SK-N-SH (cell line): Measurements from ENCODE around the gene ANKRD44.

Source experiments
- ELF1 ChIP-seq: IDR thresholded peaks from 2 replicates; pipeline ENCODE4 v1.4.0; 2012
- EP300 ChIP-seq, 2 experiments: IDR thresholded peaks; 2 replicates each; pipeline versions ENCODE4 v1.4.0 to v1.6.1; 2012; ENCODE audit warnings: borderline replicate concordance in 1 of 2, low read depth in 1 of 2, low read length in 1 of 2
- FOSL2 ChIP-seq: IDR thresholded peaks from 2 replicates; pipeline ENCODE4 v1.4.0; 2012; ENCODE audit warnings: low read depth, mild to moderate bottlenecking, moderate library complexity, borderline replicate concordance
- GABPA ChIP-seq: IDR thresholded peaks from 2 replicates; pipeline ENCODE4 v1.4.0; 2012; ENCODE audit warnings: low read depth, mild to moderate bottlenecking
- GATA2 ChIP-seq: sonication (generic); formaldehyde crosslinking; IDR thresholded peaks from 2 replicates; pipeline ENCODE4 v1.5.0; 2020; ENCODE audit warnings: mild to moderate bottlenecking, missing genetic modification reagents
- JUND ChIP-seq: IDR thresholded peaks from 2 replicates; pipeline ENCODE4 v1.4.0; 2012
- POLR2AphosphoS5 ChIP-seq: IDR thresholded peaks from 2 replicates; pipeline ENCODE4 v1.6.1; 2012; ENCODE audit warnings: low read depth, low read length
- RCOR1 ChIP-seq: fragments of 150-350 bp; IDR thresholded peaks from 2 replicates; pipeline ENCODE4 v1.6.1; 2017; ENCODE audit warnings: antibody characterized with exemption, low read length
- SMC3 ChIP-seq: IDR thresholded peaks from 2 replicates; pipeline ENCODE4 v1.6.1; 2012; ENCODE audit warnings: low read depth, low read length, improper control_type of control experiment
- TAF1 ChIP-seq: IDR thresholded peaks from 2 replicates; pipeline ENCODE4 v1.6.1; 2012; ENCODE audit warnings: low read depth, mild to moderate bottlenecking, low read length, moderate library complexity, borderline replicate concordance
- TCF12 ChIP-seq: IDR thresholded peaks from 2 replicates; pipeline ENCODE4 v1.4.0; 2012
- TF ChIP-seq, protein P1 (sequence below): fragments of 200-600 bp; sonication (generic); IDR thresholded peaks from 2 replicates; pipeline ENCODE4 v1.6.1; 2017; ENCODE audit warnings: antibody characterized with exemption, mild to moderate bottlenecking, moderate library complexity
- TF ChIP-seq, protein P2 (sequence below): IDR thresholded peaks from 2 replicates; pipeline ENCODE4 v1.6.1; 2012; ENCODE audit warnings: mild to moderate bottlenecking, low read depth, low read length, moderate library complexity
- TF ChIP-seq, protein P3 (sequence below): fragments of 150-350 bp; IDR thresholded peaks from 2 replicates; pipeline ENCODE4 v1.6.1; 2016; ENCODE audit warnings: mild to moderate bottlenecking, low read depth, low read length

DNA sequence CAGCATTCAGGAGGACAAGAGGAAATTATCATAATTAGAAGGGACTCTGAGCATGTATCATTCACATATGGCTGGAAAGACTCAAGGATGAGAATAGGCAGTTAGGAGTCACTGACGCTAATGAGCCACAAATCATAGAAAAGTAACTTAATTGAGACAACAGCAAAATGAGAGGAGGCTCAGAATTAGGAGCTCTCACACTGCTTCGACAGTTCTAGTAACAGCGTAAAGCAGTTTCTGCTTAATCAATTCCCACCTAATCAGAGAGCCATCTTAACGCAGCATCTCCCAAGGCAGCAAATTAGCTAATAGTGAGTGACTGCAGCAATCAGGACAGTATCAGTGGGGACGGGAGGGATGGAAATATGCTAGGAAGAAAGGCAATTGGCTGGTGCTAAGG lies 32.8 kb downstream of the ANKRD44 start:
- TF ChIP-seq ELF1 (no peak), TAF1 (no peak), EP300 (IDR thresholded peaks at IDR 0.05; ENCODE audit: borderline replicate concordance in 1 of 2, low read depth in 1 of 2, low read length in 1 of 2) (peak in 1 of 2 experiments; percentile 52; a peak in 2 of 4 replicates), POLR2AphosphoS5 (no peak), GABPA (no peak), TCF12 (no peak), FOSL2 (no peak), SMC3 (no peak), JUND (no peak), GATA2 (CRISPR knock-in tag) (peak; percentile 88), RCOR1 (no peak; the same call in 1 of the 2 replicates)
- TF ChIP-seq, protein P1, sequence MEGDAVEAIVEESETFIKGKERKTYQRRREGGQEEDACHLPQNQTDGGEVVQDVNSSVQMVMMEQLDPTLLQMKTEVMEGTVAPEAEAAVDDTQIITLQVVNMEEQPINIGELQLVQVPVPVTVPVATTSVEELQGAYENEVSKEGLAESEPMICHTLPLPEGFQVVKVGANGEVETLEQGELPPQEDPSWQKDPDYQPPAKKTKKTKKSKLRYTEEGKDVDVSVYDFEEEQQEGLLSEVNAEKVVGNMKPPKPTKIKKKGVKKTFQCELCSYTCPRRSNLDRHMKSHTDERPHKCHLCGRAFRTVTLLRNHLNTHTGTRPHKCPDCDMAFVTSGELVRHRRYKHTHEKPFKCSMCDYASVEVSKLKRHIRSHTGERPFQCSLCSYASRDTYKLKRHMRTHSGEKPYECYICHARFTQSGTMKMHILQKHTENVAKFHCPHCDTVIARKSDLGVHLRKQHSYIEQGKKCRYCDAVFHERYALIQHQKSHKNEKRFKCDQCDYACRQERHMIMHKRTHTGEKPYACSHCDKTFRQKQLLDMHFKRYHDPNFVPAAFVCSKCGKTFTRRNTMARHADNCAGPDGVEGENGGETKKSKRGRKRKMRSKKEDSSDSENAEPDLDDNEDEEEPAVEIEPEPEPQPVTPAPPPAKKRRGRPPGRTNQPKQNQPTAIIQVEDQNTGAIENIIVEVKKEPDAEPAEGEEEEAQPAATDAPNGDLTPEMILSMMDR, result no peak
- TF ChIP-seq, protein P2, sequence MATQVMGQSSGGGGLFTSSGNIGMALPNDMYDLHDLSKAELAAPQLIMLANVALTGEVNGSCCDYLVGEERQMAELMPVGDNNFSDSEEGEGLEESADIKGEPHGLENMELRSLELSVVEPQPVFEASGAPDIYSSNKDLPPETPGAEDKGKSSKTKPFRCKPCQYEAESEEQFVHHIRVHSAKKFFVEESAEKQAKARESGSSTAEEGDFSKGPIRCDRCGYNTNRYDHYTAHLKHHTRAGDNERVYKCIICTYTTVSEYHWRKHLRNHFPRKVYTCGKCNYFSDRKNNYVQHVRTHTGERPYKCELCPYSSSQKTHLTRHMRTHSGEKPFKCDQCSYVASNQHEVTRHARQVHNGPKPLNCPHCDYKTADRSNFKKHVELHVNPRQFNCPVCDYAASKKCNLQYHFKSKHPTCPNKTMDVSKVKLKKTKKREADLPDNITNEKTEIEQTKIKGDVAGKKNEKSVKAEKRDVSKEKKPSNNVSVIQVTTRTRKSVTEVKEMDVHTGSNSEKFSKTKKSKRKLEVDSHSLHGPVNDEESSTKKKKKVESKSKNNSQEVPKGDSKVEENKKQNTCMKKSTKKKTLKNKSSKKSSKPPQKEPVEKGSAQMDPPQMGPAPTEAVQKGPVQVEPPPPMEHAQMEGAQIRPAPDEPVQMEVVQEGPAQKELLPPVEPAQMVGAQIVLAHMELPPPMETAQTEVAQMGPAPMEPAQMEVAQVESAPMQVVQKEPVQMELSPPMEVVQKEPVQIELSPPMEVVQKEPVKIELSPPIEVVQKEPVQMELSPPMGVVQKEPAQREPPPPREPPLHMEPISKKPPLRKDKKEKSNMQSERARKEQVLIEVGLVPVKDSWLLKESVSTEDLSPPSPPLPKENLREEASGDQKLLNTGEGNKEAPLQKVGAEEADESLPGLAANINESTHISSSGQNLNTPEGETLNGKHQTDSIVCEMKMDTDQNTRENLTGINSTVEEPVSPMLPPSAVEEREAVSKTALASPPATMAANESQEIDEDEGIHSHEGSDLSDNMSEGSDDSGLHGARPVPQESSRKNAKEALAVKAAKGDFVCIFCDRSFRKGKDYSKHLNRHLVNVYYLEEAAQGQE, result no peak
- TF ChIP-seq, protein P3, sequence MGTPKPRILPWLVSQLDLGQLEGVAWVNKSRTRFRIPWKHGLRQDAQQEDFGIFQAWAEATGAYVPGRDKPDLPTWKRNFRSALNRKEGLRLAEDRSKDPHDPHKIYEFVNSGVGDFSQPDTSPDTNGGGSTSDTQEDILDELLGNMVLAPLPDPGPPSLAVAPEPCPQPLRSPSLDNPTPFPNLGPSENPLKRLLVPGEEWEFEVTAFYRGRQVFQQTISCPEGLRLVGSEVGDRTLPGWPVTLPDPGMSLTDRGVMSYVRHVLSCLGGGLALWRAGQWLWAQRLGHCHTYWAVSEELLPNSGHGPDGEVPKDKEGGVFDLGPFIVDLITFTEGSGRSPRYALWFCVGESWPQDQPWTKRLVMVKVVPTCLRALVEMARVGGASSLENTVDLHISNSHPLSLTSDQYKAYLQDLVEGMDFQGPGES, result no peak
